OCI-M1 (cell line): Measurements from ENCODE around the gene OSBPL9.
"Not testable (repeated sequence)": the region's sequence is repeated elsewhere in the genome, so short reads cannot be mapped to it uniquely, and the experiment has no call there.

Experiments
- DNase-seq: peaks from one replicate; lab custom pipeline; 2025; lab: John Stamatoyannopoulos, UW

Gene OSBPL9

DNA sequence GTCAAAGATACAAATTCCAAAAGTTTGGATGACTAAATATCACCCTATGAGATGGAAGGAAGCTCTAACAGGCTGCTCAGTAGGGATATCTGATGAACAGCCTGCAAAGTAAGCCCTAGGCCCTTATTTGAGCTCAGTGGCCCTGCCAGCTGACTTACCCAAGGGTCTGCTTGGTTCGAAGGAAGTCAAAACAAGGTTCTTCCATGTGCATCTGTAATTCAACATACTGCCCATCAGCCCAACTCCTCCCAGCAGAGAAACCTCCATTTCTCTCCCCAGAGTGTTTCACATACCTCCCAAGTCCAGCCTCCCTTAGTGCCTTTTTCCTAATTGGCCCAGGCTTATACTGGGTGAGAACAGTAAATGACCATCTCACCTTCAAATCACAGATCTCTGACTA is 175.0 kb downstream of the OSBPL9 start:
- no peak for DNase-seq

DNA sequence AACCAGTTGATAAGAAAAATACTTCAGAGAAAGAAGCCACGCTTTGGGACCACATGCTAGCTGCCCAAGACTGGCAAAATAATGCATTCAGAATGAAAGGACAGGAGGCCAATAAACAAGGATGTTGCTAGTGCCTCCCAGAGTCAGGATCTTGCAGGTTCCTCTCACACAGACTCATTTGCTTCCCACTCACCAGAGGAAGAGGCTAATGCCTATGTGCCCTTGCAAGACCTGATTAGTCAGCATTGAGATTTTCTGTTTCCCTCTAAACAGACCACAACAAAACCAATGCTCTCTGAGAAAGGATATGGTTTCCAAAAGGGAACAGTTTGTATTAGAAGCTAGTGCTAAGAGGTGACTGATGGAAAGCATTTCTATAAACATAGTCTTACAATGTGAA is 176.0 kb downstream of the OSBPL9 start:
- DNase-seq: peak; percentile 40

DNA sequence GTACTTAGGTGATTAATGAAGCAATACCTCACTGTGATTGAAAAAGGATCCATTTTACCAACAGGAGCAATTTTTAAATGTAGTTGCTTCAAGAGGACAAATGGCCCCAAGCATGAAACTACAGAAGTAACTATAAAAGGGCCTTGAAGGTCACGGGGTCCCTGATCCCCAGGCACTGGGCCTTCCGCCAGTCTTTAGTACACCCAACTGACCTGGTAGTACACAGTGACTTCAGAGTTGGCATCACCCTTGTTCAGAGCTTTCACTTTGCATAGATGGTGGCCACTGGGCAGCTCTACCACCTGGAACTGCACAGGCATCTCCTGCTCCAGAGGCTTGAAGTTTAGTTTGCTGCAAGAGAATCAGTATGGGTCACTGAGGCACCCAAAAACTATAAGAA is 177.4 kb downstream of the OSBPL9 start:
- DNase-seq: no peak

DNA sequence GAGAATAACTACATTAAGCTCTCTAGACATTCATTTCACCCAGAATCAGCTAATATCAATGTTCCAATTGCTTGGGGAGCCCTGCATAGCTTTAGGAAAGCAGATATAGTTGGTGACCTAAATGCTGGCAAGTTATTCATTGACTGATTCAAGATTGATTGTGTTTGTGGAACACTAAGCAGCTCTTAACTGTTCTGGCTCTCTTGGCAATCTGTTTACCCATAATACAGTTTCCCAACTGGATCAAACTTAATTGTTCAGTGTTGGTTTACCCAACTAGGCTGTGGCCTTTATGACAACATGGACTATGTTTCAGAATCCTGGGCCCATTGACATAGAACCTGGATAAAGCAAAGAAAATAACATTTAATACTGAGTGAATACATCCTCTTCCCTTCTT is 178.0 kb downstream of the OSBPL9 start:
- no peak for DNase-seq

DNA sequence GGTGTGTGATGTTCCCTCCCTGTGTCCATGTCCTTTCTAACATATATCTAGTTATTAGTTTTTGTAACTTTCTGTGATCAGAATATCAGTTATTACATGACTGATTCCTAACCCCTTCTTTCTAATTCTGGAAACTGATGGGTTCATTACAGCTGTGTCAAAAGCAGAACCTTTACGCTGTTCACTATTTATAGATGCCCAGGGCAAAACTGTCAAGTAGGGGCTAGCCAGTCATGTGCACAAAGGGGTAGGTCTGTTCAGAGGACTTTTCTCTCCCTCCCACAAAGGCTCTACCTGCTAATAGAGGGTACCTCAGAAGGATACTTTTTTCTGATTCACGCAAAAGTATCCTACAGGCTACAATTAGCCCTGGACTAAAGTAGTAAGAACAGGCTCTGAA is 182.5 kb downstream of the OSBPL9 start:
- DNase-seq: no peak

DNA sequence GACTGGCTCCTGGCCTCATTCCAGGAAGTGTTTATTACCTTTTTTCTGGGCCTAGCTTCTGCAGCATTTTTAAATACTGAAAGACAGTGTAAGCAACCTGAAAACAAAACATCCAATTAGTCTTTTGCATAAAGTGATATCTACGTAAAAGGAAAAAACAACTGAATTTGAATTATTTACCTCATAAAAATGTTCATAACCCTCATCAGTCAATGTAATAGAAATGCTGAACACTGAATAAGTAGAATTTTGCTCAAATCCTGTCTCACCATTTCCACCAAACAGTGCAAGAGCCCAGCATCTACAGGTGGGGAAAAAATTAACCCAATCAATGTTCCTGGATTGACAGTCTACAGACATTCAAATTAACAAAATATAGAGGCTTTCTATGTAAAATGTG is 197.6 kb downstream of the OSBPL9 start:
- no peak for DNase-seq

DNA sequence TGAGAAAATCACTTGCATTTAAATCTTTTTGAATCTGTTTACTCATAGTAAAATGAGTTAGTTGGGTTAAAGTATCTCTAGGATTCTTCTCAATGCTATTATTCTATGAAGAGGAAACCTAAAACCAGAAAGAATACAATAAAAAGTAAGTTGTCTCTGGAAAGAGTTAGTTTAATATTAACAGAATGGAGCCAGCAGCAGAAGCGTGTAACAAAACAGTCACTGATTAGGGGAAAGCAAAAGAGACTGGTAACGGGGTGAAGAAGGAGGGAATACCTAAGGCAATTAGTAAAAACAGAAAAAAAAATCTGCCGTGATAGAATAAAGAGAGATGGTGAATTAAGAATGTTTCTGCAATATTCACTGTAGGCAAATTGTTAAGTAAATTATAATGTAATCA is 201.6 kb downstream of the OSBPL9 start:
- no peak for DNase-seq

DNA sequence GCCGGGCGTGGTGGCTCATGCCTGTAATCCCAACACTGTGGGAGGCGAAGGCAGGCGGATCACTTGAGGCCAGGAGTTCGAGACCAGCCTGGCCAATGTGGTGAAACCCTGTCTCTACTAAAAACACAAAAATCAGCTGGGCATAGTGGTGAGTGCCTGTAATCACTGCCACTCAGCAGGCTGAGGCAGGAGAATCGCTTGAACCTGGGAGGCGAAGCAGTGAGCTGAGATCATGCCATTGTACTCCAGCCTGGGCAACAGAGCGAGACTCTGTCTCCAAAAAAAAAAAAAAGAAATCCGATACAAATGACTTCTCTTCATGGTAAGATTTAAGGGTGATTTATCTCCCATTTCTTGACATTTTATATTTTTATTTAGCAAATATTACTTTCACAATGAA is 202.1 kb downstream of the OSBPL9 start:
- DNase-seq: not testable (repeated sequence)

DNA sequence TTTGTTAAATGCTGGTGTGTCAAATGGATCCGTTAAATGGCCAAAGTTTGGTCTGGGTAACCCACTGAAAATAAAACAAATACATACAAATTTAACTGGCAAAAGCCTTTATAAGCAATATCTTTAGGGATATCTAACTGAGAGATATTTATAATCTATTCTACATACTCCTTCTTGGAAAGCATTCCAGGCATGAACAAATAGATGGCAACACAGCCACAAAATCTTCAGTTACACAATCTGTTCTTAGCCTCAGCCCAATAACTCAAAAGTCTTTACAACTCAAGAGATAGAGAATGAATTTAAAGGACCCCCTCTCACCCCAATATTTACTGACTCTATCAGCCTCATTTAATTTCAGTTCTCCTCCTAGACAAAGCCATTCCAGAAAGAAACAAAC is 202.9 kb downstream of the OSBPL9 start:
- no peak for DNase-seq

DNA sequence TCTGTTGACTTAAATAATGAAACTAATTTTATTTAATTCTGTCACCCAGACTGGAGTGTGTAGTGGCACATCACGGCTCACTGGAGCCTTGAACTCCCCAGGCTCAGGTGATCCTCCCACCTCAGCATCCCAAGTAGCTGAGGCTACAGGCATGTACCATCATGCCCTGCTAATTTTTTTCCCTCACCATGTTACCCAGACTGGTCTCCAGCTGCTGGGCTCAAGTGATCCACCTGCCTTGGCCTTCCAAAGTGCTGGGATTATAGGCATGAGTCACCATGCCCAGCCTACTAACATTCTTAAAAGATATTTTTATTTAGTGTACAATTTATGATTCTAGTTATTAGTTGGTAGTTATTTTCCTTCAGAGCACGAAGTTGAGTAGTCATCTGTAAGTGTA is 212.2 kb downstream of the OSBPL9 start:
- DNase-seq: no peak

DNA sequence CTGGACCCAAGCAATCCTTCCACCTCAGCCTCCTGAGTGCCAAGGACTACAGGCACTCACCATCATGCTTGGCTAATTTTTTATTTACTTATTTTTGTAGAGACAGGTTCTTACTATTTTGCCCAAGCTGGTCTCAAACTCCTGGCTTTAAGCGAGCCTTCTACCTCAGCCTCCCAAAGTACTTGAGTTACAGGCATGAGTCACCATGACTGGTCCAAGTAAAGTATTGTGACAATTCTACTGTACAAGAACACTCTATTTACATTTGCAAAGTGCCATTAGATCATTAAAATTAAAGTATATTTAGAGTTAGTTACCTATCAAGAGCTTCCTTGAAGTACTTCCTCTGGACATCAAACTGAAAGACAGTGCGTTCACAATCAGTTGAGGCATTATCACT is 216.8 kb downstream of the OSBPL9 start:
- no peak for DNase-seq

DNA sequence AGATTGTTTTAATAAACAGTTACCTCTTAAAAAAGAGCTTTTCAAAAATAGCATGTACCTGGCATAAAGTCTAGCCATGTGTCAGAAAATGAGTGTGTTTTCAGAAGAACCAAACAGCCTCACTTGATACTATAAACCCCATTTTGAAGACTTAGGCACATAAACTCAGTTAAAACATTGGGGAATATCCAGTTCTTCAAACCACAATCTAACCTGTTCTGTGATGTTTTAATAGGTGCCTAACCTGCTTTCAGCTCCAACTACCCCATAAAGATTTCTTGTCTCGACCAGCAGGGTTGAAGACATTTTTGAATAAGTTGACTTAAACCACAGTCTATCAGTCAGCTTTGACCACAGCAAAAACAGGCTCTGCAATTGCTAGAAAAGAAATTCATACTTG is 220.4 kb downstream of the OSBPL9 start:
- DNase-seq: no peak
